Activated T-cell treated with anti-CD3 and anti-CD28 coated beads for 1 hour (primary cell): ENCODE results near the gene STIM1.
"Not testable (repeated sequence)": the region's sequence is repeated elsewhere in the genome, so short reads cannot be mapped to it uniquely, and the experiment has no call there.

Experiments
- DNase-seq: peaks from one replicate; pipeline ENCODE4 v3.0.0-alpha.2; 2020; ENCODE audit warnings: low read depth

Gene STIM1

DNA sequence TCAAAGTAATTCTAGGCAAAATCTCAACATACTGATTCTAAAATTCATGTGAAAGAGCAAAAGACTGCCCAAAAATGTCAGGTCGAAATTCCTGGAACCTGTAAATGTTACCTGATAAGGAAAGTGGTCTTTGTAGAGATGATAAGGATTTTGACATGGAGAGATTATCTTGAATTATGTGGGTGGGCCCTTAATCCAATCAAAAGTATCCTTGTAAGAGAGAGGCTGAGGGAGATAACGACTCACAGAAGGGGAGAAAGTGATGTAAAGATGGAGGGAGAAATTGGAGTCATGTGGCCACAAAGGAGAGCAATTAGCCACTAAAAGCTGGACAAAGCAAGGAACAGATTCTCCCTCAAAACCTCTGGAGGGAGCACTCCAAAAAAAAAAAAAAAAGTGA is 259.7 kb downstream of the STIM1 start:
- DNase-seq: no peak

DNA sequence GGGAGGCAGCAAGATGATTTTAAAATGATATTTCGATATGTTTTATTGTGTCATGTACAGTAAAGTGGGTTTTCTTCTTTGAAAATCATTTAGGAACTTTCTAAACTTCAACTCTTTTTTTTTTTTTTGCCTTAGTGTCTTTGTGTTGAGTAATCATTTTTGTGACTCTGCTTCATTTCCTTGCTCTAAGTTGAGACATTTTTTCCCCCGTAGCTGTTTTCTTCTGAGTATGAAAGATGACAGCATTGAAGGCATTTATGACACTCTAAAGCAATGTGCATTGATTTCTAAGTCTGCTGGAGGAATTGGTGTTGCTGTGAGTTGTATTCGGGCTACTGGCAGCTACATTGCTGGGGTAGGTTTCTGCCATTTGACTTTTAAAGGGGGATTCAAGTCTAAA is 262.6 kb downstream of the STIM1 start:
- DNase-seq: no peak

DNA sequence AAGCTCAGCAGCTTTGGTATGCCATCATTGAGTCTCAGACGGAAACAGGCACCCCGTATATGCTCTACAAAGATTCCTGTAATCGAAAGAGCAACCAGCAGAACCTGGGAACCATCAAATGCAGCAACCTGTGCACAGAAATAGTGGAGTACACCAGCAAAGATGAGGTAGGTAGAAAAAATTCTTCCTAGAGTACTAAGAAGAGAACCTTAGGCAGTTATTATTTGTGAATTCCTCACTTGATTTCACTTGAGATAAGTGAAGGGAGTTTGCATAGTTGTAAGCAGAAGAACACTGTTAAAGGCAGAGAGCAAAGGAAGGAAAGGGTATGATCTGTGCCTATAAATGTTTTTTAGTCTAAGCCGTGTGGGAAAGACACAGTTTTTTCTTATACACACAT is 267.8 kb downstream of the STIM1 start:
- DNase-seq: no peak

DNA sequence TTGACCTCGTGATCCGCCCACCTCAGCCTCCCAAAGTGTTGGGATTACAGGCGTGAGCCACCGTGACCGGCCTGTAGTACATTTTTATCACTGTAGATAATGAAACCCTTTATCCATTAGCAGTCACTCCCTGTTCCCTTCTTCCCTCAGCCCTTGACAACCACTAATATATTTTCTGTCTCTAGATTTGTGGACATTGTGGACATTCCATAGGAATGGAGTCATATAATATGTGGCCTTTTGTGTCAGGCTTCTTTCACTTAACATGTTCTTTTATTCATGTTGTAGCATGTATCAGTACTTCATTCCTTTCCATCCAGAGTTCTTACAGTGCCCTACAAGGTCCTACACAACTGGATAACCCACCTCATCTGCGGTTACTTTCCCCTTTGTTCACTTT is 269.7 kb downstream of the STIM1 start:
- no peak for DNase-seq

DNA sequence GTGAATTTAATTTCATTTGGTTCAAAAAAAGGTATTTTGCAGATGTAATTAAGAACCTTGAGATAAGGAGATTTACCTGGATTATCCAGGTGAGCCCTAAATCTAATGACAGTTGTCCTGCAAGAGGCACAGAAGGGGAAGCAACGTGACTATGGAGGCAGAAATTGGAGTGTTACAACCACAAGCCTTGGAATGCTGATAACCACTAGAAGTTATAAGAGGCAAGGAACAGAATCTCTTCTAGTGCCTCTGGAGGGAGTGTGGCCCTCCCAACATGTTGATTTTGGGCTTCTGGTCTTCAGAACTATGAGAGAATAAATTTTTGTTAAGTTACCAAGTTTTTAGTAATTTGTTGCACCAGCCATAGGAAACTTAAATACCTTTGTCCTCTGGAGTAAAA is 271.9 kb downstream of the STIM1 start:
- DNase-seq: no peak

DNA sequence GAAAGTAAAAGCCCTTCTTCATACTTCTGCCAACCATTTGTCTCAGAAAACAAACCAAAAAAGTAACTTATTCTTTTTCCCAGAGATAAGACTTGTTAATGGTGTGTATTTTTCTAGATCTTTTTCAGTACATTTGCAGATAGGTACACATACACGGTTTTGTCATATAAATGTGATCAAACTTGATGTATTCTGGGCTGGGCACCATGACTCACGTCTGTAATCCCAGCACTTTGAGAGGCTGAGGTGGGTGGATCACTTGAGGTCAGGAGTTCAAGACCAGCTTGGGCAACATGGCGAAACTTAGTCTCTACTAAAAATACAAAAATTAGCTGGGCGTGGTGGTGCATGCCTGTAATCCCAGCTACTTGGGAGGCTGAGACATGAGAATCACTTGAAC is 274.8 kb downstream of the STIM1 start:
- DNase-seq: not testable (repeated sequence)

DNA sequence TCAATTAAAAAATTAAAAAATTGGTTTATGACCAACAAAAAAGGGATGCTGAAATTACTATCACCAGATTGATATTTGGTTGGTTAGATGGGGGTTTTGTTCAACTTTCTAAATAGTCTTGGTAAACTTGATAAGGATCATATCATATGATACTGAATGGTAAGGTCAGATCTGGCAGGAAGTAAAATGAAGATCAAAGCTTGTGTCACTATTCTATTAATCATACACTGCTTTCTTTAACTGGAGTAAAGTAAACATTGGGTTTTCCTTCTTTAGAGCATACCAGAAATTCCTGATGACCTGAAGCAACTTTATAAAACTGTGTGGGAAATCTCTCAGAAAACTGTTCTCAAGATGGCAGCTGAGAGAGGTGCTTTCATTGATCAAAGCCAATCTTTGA is 279.3 kb downstream of the STIM1 start:
- DNase-seq: no peak

DNA sequence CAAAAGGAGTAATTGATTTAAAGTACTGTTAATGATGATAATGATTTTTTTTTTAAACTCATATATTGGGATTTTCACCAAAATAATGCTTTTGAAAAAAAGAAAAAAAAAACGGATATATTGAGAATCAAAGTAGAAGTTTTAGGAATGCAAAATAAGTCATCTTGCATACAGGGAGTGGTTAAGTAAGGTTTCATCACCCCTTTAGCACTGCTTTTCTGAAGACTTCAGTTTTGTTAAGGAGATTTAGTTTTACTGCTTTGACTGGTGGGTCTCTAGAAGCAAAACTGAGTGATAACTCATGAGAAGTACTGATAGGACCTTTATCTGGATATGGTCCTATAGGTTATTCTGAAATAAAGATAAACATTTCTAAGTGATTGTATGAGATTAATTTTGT is 283.0 kb downstream of the STIM1 start:
- no peak for DNase-seq

DNA sequence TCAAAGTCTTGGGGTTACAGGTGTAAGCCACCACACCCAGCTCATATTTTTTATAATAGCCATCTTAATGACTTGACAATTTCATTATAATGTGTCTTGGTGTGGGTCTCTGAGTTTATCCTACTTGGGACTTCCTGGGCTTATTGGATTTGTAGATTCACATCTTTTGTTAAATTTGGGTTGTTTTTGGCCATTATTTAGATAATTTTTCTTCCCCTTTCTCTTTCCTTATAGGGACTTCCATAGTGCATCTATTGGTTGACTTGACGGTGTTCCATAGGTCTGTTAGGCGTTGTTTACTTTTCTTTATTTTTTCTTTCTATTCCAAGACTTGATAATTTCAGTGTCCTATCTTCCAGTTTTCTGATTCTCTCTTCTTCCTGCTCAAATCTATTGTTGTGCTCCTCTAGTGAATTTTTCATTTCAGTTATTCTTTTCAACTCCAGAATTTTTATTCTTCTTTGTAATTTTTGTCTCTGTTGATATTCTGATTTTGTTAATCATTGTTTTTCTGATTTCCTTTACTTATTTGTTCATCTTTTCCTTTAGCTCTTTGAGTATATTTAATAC is 284.7 kb downstream of the STIM1 start:
- no peak for DNase-seq
